COLO829 (cell line): Measurements from ENCODE around the gene NAV1.

Experiments
- DNase-seq: peaks from one replicate; pipeline ENCODE4 v3.0.0; 2012; ENCODE audit warnings: low spot score

The NAV1 gene

DNA sequence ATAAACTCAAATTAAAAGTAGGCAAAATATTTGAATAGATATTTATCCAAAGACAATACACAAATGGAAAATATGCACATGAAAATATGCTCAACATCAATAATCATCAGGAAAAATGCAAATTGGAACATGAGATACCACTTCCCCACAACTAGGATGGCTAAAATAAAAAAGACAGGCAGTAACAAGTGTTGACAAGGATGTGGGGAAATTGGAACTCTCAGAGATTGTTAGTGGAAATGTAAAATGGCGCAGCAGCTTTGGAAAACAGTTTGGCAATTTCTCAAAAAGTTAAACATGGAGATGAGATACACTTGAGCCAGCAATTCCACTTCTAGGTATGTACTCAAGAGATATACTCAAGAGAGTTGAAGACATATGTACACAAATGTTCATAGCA lies 48.8 kb downstream of the NAV1 start:
- DNase-seq: no peak
